GM12878 (cell line): Measurements from ENCODE around the gene NPAS3. TPM values are rescaled to one million over a fixed set of nuclear protein-coding genes. Genes with fewer than 3 reads are reported as not detected.

Experiments used
- ATAC-seq: fragments of 200-7000 bp; cut with Tn5 transposase; 3 replicates; pipeline ENCODE4 v1.9.1; 2020; ENCODE audit warnings: mild to moderate bottlenecking, moderate library complexity
- BruUV-seq: library from RNA; stranded (reverse); fragments of 400-500 nt; replicated peaks from 2 replicates; lab custom pipeline; 2021; lab: Mats Ljungman, UMichigan
- CTCF ChIA-PET: fragments of 300-600 bp; sonication (Branson Sonifier 250); formaldehyde crosslinking; extraction: SDS; loops from one replicate; lab custom pipeline; 2021; ENCODE audit warnings: inconsistent platforms; lab: Yijun Ruan, JAX
- POLR2A ChIA-PET: fragments of 350-600 bp; formaldehyde crosslinking; extraction: SDS; loops from one replicate; lab custom pipeline; 2021; ENCODE audit warnings: inconsistent platforms; lab: Charles Lee
- RAD21 ChIA-PET: fragments of 300-600 bp; sonication (Branson Sonifier 250); formaldehyde crosslinking; loops from one replicate; lab custom pipeline; 2023; ENCODE audit warnings: antibody characterized with exemption; ENCODE audit not compliant: unreplicated experiment; lab: Charles Lee
- SMC1A ChIA-PET: fragments of 300-600 bp; sonication (Branson Sonifier 250); formaldehyde crosslinking; loops from one replicate; lab custom pipeline; 2023; ENCODE audit not compliant: unreplicated experiment, uncharacterized antibody; lab: Charles Lee
- DNase-seq: peaks from one replicate; pipeline ENCODE4 v3.0.0-alpha.2; 2011; ENCODE audit warnings: low read depth, low spot score
- FAIRE-seq: peaks from 3 replicates; lab custom pipeline; 2011; peaks lifted over from hg19 to GRCh38; lab: Jason Lieb, UNC
- H2AFZ ChIP-seq: 2 replicates; pipeline ENCODE4 v1.6.0; 2011; ENCODE audit warnings: low read depth, low read length, control low read depth; ENCODE audit not compliant: control insufficient read depth
- H3K27ac ChIP-seq: 2 replicates; pipeline ENCODE4 v1.5.1; 2011; ENCODE audit warnings: control low read depth; ENCODE audit not compliant: control insufficient read depth, insufficient read depth
- H3K27me3 ChIP-seq, 2 experiments: replicated peaks in 1 of 2; 2 replicates each; pipeline versions ENCODE4 v1.6.0 to v1.6.1; 2011; ENCODE audit warnings: low read length in 1 of 2; ENCODE audit not compliant: control insufficient read depth in 2 of 2, insufficient read depth in 2 of 2
- H3K36me3 ChIP-seq, 2 experiments: 2 replicates each; pipeline ENCODE4 v1.5.1; 2011; ENCODE audit warnings: low read length in 1 of 2; ENCODE audit not compliant: control insufficient read depth in 2 of 2, insufficient read depth in 2 of 2
- H3K4me1 ChIP-seq: 2 replicates; pipeline ENCODE4 v1.6.1; 2011; ENCODE audit warnings: mild to moderate bottlenecking, low read length, moderate library complexity, mixed read lengths; ENCODE audit not compliant: control insufficient read depth, insufficient read depth
- H3K4me2 ChIP-seq: 2 replicates; pipeline ENCODE4 v1.6.0; 2011; ENCODE audit warnings: control low read depth; ENCODE audit not compliant: control insufficient read depth, insufficient read depth
- H3K4me3 ChIP-seq: fragments of 200-600 bp; sonication (generic); 2 replicates; pipeline ENCODE4 v1.5.1; 2016
- H3K79me2 ChIP-seq: 2 replicates; pipeline ENCODE4 v1.6.0; 2011; ENCODE audit warnings: low read length; ENCODE audit not compliant: control insufficient read depth, insufficient read depth
- H3K9ac ChIP-seq: 2 replicates; pipeline ENCODE4 v1.8.0; 2011; ENCODE audit warnings: low read length, control low read depth, mixed read lengths; ENCODE audit not compliant: control insufficient read depth, insufficient read depth
- H3K9me3 ChIP-seq: replicated peaks from 3 replicates; pipeline ENCODE4 v1.5.1; 2011; ENCODE audit warnings: mild to moderate bottlenecking, low read length; ENCODE audit not compliant: control insufficient read depth, insufficient read depth
- H4K20me1 ChIP-seq: 2 replicates; pipeline ENCODE4 v1.6.0; 2011; ENCODE audit not compliant: control insufficient read depth, insufficient read depth
- ATF7 ChIP-seq: fragments of 450-650 bp; IDR thresholded peaks from 2 replicates; pipeline ENCODE4 v1.6.1; 2016; ENCODE audit warnings: low read depth, mild to moderate bottlenecking
- BRCA1 ChIP-seq: IDR thresholded peaks from 2 replicates; pipeline ENCODE4 v1.6.1; 2011; ENCODE audit warnings: low read depth, low read length, improper control_type of control experiment
- CHD2 ChIP-seq: IDR thresholded peaks from 2 replicates; pipeline ENCODE4 v1.6.1; 2011; ENCODE audit warnings: low read depth, low read length, improper control_type of control experiment, borderline replicate concordance
- FOXK2 ChIP-seq: fragments of 450-650 bp; IDR thresholded peaks from 2 replicates; pipeline ENCODE4 v1.6.1; 2017; ENCODE audit warnings: mild to moderate bottlenecking, moderate library complexity
- GABPA ChIP-seq: IDR thresholded peaks from 2 replicates; pipeline ENCODE4 v1.6.1; 2014; ENCODE audit warnings: antibody characterized with exemption, low read depth, mild to moderate bottlenecking, inconsistent platforms
- JUNB ChIP-seq: IDR thresholded peaks from 2 replicates; pipeline ENCODE4 v1.6.1; 2016; ENCODE audit warnings: antibody characterized with exemption, mild to moderate bottlenecking
- MTA2 ChIP-seq: fragments of 450-650 bp; IDR thresholded peaks from 2 replicates; pipeline ENCODE4 v1.6.1; 2016; ENCODE audit warnings: low read depth, mild to moderate bottlenecking, moderate library complexity
- NBN ChIP-seq: fragments of 450-650 bp; IDR thresholded peaks from 2 replicates; pipeline ENCODE4 v1.6.1; 2016
- RAD21 ChIP-seq: IDR thresholded peaks from 2 replicates; pipeline ENCODE4 v1.6.1; 2011; ENCODE audit warnings: mild to moderate bottlenecking, low read depth, low read length, moderate library complexity; ENCODE audit not compliant: insufficient read depth
- RAD51 ChIP-seq: fragments of 450-650 bp; IDR thresholded peaks from 2 replicates; pipeline ENCODE4 v1.6.1; 2016; ENCODE audit warnings: moderate library complexity, mild to moderate bottlenecking, inconsistent platforms
- RELA ChIP-seq: fragments of 450-650 bp; IDR thresholded peaks from 2 replicates; pipeline ENCODE4 v1.8.0; 2014; ENCODE audit warnings: borderline replicate concordance; ENCODE audit not compliant: partially characterized antibody
- TARDBP ChIP-seq: IDR thresholded peaks from 2 replicates; pipeline ENCODE4 v1.6.1; 2016; ENCODE audit warnings: borderline replicate concordance
- TCF3 ChIP-seq: IDR thresholded peaks from 2 replicates; pipeline ENCODE4 v1.6.1; 2012; ENCODE audit warnings: low read depth, mild to moderate bottlenecking, low read length, borderline replicate concordance; ENCODE audit not compliant: insufficient read depth
- YBX1 ChIP-seq: fragments of 450-650 bp; IDR thresholded peaks from 2 replicates; pipeline ENCODE4 v1.6.1; 2016; ENCODE audit warnings: antibody characterized with exemption
- ZNF207 ChIP-seq: fragments of 450-650 bp; IDR thresholded peaks from 2 replicates; pipeline ENCODE4 v1.6.1; 2014; ENCODE audit warnings: antibody characterized with exemption, mild to moderate bottlenecking, borderline replicate concordance
- ZNF622 ChIP-seq: fragments of 450-650 bp; IDR thresholded peaks from 2 replicates; pipeline ENCODE4 v1.6.1; 2017; ENCODE audit warnings: mild to moderate bottlenecking, inconsistent platforms
- WGBS: methylation state at CpG from one replicate; pipeline ENCODE4 v1.1.6; 2016; ENCODE audit warnings: low lambda C conversion rate; ENCODE audit not compliant: insufficient replicate concordance, insufficient coverage; ENCODE audit errors: missing lambda C conversion rate; 5-methylcytosine and 5-hydroxymethylcytosine counted together
- in situ Hi-C: fragments of 300-500 bp; cut with MboI; formaldehyde crosslinking; loops from 9 replicates; pipeline ENCODE4 v1.14.3; 2018; ENCODE audit warnings: mixed read lengths
- intact Hi-C: fragments of 100-400 bp; cut with micrococcal nuclease; formaldehyde crosslinking; loops from one replicate; pipeline ENCODE4 v1.14.2; 2022; ENCODE audit not compliant: unreplicated experiment
- polyA plus RNA-seq, 11 experiments: library from polyadenylated mRNA; depleted of rRNA in 4 of 11; unstranded in 6 of 11; stranded (reverse) in 5 of 11; fragments of >200 nt; fragmentation: Nextera tagmentation in 4 of 11; fragmentation: Illumina TruSeq in 1 of 11; extraction: Ambion mirVana in 4 of 11; extraction: Trizol in 1 of 11; gene quantifications; 1 replicate in 1 of 11; 2 replicates in 10 of 11; pipeline versions ENCODE4 v1.2.1 to v1.2.3, GENCODE V29; 2011 to 2016; ENCODE audit warnings: inconsistent platforms in 2 of 11, missing spikeins in 2 of 11, low read depth in 1 of 11
- total RNA-seq, 4 experiments: library from RNA; depleted of rRNA in 3 of 4; stranded (reverse); fragments of >200 nt in 3 of 4; fragmentation: Illumina TruSeq in 1 of 4; extraction: Trizol in 1 of 4; gene quantifications; 2 replicates each; pipeline versions ENCODE4 v1.2.1 to v1.2.3, GENCODE V29; 2013 to 2021
- TF ChIP-seq, protein P1 (sequence below): IDR thresholded peaks from 2 replicates; pipeline ENCODE4 v1.6.1; 2012; ENCODE audit warnings: improper control_type of control experiment, low read depth, low read length; ENCODE audit not compliant: insufficient replicate concordance
- TF ChIP-seq, protein P2 (sequence below): IDR thresholded peaks from 2 replicates; pipeline ENCODE4 v1.6.1; 2011; ENCODE audit warnings: borderline replicate concordance, low read depth, mild to moderate bottlenecking, moderate library complexity, mixed read lengths, low read length; ENCODE audit not compliant: insufficient read depth; ENCODE audit errors: extremely low read length
- TF ChIP-seq, protein P3 (sequence below): fragments of 450-650 bp; IDR thresholded peaks from 2 replicates; pipeline ENCODE4 v1.6.1; 2014; ENCODE audit warnings: mild to moderate bottlenecking

NPAS3 gene
- total and polyA plus RNA-seq, 10 of the 15 experiments (the other 5 are each of a cell fraction or from before 2014, with no cell fraction given) = under 0.01 to 2.7 (median 0.03) TPM; not detected in 6

DNA sequence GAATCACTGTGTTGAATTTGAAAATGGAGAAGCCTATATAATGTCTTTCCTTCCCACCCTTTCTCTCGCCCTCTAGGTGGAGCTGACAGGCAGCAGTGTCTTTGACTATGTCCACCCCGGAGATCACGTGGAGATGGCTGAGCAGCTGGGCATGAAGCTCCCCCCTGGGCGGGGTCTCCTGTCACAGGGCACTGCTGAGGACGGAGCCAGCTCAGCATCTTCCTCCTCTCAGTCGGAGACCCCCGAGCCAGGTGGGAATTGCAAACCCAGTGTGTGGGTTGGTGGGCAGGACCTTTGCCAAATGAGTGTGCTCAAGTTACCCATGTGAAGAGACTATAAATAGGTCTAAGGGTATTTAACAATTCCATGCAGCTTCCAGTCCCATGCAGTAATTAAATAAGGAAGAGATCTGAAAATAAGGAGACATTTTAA lies 737.5 kb downstream of the NPAS3 start:
- POLR2A ChIA-PET = interaction anchor here (0.6 to 3.1 kb wide), 12 partner anchors 15 to 166 kb away, joined by 3 to 22 read pairs (median 4); no protein-coding TSS in a partner anchor
- TF ChIP-seq, protein P1, sequence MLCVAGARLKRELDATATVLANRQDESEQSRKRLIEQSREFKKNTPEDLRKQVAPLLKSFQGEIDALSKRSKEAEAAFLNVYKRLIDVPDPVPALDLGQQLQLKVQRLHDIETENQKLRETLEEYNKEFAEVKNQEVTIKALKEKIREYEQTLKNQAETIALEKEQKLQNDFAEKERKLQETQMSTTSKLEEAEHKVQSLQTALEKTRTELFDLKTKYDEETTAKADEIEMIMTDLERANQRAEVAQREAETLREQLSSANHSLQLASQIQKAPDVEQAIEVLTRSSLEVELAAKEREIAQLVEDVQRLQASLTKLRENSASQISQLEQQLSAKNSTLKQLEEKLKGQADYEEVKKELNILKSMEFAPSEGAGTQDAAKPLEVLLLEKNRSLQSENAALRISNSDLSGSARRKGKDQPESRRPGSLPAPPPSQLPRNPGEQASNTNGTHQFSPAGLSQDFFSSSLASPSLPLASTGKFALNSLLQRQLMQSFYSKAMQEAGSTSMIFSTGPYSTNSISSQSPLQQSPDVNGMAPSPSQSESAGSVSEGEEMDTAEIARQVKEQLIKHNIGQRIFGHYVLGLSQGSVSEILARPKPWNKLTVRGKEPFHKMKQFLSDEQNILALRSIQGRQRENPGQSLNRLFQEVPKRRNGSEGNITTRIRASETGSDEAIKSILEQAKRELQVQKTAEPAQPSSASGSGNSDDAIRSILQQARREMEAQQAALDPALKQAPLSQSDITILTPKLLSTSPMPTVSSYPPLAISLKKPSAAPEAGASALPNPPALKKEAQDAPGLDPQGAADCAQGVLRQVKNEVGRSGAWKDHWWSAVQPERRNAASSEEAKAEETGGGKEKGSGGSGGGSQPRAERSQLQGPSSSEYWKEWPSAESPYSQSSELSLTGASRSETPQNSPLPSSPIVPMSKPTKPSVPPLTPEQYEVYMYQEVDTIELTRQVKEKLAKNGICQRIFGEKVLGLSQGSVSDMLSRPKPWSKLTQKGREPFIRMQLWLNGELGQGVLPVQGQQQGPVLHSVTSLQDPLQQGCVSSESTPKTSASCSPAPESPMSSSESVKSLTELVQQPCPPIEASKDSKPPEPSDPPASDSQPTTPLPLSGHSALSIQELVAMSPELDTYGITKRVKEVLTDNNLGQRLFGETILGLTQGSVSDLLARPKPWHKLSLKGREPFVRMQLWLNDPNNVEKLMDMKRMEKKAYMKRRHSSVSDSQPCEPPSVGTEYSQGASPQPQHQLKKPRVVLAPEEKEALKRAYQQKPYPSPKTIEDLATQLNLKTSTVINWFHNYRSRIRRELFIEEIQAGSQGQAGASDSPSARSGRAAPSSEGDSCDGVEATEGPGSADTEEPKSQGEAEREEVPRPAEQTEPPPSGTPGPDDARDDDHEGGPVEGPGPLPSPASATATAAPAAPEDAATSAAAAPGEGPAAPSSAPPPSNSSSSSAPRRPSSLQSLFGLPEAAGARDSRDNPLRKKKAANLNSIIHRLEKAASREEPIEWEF = no peak
- TF ChIP-seq TARDBP (no peak), ZNF622 (no peak), FOXK2 (no peak), ZNF207 (no peak), MTA2 (peak; percentile 29; the same call in 1 of the 2 replicates), TCF3 (no peak), GABPA (no peak), RAD51 (peak; percentile 92), RELA (no peak), BRCA1 (no peak), NBN (0 out of 2 replicates have a peak, but pooled peaks have one; percentile 20), RAD21 (0 out of 2 replicates have a peak, but pooled peaks have one; percentile 15), YBX1 (no peak), ATF7 (no peak), JUNB (no peak), CHD2 (no peak)
- TF ChIP-seq, protein P2, sequence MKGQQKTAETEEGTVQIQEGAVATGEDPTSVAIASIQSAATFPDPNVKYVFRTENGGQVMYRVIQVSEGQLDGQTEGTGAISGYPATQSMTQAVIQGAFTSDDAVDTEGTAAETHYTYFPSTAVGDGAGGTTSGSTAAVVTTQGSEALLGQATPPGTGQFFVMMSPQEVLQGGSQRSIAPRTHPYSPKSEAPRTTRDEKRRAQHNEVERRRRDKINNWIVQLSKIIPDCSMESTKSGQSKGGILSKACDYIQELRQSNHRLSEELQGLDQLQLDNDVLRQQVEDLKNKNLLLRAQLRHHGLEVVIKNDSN = peak; percentile 52
- TF ChIP-seq, protein P3, sequence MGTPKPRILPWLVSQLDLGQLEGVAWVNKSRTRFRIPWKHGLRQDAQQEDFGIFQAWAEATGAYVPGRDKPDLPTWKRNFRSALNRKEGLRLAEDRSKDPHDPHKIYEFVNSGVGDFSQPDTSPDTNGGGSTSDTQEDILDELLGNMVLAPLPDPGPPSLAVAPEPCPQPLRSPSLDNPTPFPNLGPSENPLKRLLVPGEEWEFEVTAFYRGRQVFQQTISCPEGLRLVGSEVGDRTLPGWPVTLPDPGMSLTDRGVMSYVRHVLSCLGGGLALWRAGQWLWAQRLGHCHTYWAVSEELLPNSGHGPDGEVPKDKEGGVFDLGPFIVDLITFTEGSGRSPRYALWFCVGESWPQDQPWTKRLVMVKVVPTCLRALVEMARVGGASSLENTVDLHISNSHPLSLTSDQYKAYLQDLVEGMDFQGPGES = no peak

More for the DNA sequence above, 737.5 kb downstream of the NPAS3 start:
- Histone ChIP-seq H3K9me3 (no peaks in the 10 kb centered on the region), H3K4me1 (no peaks in the 10 kb centered on the region), H3K27me3 (no peaks in the 10 kb centered on the region), H4K20me1 (no peaks in the 10 kb centered on the region), H3K36me3 (no peaks in the 10 kb centered on the region), H3K4me2 (no peak overlapping the region), H3K9ac (no peak overlapping the region), H3K27ac (no peak overlapping the region), H3K79me2 (no peaks in the 10 kb centered on the region), H2AFZ (no peak overlapping the region), H3K4me3 (no peak overlapping the region)
- ChIA-PET CTCF (interaction anchor here (0.6 to 13.0 kb wide), 81 partner anchors 10 to 1087 kb away, joined by 3 to 334 read pairs (median 5); no protein-coding TSS in a partner anchor), SMC1A (interaction anchor here (0.6 to 10.7 kb wide), 73 partner anchors 9 to 1098 kb away, joined by 3 to 158 read pairs (median 6); no protein-coding TSS in a partner anchor), RAD21 (interaction anchor here (0.8 to 13.3 kb wide), 64 partner anchors 11 to 647 kb away, joined by 3 to 264 read pairs (median 5); no protein-coding TSS in a partner anchor)
- intact Hi-C loops = loop anchor here (1.0 kb wide), 1 partner anchor 116 kb away; no protein-coding TSS in a partner anchor
- DNase-seq (no peak), FAIRE-seq (no peak), ATAC-seq (peak; percentile 94)
- WGBS = 23% methylated on average over 7 of the region's 7 CpGs
- no TSS peak for BruUV-seq
- in situ Hi-C loops = no loop called here
